NCI-H82 treated with DMSO at 0.1 percent for 48 hours (cell line): Measurements from ENCODE around the gene OGDH.
"Not testable (repeated sequence)": the region's sequence is repeated elsewhere in the genome, so short reads cannot be mapped to it uniquely, and the experiment has no call there.

Source experiments
- DNase-seq: peaks from one replicate; lab custom pipeline; 2025; ENCODE audit not compliant: unreplicated experiment; lab: John Stamatoyannopoulos, UW

Gene OGDH

GRCh38 chr7:44580945-44581878, 25.2 kb upstream of the OGDH start:
- DNase-seq: no peak

DNA sequence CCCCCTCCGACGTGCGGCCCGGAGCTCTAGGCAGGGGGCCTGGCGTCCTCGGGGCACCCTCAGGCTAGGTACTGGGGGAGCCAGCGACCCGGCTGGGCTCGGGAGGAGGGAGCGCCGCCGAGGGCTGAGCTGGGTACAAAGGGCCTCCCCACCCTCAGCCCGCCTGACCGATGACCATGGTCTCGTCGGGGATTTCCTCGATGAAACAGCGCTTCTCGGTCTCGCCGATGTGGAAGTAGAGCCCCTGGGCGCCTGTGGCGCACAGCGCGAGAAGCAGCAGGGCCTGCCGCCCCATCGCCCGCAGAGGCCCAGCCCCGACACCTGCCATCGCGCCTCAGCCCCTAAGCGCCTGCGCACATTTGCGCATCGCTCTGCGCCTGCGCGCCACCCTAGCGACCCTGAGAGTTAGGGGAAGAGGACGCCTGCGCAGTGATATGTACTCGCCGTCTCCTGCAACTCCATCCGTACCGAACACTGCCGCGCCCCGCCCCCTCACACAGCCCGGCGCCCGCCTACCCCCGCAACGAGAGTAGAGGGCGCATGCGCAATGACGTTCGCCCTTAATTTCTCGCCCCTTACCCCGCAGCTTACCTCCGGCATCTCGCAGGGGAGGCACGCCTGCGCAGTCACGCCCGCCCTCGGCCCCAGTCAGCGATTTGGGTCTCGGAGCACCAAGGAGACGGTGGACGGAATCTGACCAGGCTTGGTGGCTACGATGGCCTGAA, 24.4 kb upstream of the OGDH start, which contains the start of gene TMED4:
Gene TMED4, minus strand, starts transcription at position 353 of the 725 bp plus-strand sequence. Its CDS starts 25 bp downstream, at position 328.
- DNase-seq: peak; percentile 100

DNA sequence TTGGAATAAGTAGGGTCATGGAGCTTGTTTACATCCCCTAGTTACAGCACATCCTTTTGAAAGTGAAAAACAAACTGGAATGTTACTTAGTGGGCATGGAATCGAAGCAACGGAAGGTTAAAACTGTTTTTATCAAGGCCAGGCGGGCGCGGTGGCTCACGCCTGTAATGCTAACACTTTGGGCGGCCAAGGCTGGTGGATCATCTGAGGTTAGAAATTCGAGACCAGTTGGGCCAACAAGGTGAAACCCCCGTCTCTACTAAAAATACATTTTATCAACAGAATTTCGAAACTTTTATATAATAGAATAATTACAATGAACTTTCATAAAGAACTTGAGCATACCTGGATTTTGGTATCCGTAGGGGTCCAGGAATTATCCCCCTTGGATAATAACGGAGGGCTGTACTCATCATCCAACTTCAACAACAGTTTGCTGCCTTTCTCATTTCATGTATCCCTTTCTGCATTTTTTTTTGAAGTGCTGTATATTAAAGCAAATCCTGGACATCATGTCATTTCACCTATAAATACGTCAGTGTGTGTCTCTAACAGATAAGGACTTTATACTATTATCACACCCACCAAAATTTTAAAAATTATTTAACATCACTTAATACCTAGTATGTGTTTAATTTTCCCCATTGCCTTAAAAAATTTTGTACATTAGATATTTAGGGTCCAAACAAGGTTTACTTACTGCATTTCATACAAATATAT, 23.1 kb upstream of the OGDH start:
- DNase-seq: no peak

DNA sequence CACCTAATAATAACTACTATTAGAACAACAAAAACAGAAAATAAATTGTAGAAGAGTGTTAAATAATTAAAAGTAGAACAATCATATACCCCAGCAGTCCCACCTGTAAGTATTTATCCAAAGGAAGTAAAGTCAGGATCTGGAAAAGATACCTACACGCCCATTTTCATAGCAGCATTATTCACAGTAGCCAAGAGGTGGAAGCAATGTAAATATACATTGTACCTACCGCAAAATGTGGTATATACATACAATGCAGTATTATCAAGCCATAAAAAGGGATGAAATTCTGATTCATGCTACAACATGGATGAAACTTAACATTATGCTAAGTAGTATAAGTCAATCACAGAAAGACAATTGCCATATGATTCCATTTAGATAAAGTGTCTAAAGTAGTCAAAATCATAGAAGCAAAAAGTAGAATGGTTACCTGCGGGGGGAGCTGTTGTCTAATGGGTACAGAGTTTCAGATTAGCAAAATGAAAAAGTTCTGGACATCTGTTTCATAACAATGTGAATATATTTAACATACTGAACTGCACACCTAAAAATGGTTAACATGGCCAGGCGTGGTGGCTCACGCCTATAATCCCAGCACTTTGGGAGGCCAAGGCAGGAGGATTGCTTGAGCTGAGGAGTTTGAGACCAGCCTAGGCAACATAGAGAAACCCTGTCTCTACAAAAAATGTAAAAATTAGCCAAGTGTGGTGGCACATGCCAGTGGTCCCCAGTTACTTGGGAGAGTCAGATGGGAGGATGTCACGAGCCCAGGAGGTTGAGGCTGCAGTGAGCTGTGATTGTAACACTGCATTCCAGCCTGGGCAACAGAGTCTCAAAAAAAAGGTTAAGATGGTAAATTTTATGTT, 18.4 kb upstream of the OGDH start:
- peak; percentile 60 for DNase-seq

DNA sequence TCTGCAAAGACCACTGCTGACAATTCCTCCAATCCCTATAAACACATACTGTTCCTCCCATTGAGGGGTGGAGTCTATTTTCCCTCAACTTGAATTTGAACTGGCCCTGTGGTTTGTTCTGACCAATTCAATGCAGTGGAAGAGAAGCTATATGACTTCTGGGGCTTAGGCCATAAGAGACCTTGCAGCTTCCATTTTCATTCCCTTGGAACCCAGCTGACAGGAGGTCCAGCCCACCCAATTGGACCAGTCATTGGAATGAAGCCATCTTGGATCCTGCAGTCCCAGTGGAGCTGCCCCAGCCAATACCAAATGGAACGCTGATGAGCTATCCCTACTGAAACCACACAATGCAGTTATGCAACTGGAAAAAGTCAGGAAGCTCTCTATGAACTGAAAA, 15.5 kb upstream of the OGDH start:
- DNase-seq: no peak

GRCh38 chr7:44595934-44596635, 10.3 kb upstream of the OGDH start:
- no peak for DNase-seq

DNA sequence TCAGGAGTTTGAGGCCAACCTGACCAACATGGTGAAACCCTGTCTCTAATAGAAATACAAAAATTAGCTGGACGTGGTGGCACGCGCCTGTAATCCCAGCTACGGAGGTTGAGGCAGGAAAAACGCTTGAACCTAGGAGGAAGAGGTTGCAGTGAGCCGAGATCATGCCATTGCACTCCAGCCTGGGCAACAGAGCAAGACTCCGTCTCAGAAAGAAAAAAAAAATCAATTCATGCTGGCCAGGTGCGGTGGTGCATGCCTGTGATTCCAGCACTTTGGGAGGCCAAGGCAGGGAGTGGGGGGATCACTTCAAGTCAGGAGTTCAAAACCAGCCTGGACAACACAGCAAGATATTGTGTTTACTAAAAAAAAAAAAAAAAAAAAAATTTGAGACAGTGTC, 9.2 kb upstream of the OGDH start:
- not testable (repeated sequence) for DNase-seq

- DNase-seq: no peak
Observed at GRCh38 chr7:44599222-44599621, 7.2 kb upstream of the OGDH start.

- DNase-seq: no peak
Observed at GRCh38 chr7:44602576-44602910, 3.9 kb upstream of the OGDH start.

DNA sequence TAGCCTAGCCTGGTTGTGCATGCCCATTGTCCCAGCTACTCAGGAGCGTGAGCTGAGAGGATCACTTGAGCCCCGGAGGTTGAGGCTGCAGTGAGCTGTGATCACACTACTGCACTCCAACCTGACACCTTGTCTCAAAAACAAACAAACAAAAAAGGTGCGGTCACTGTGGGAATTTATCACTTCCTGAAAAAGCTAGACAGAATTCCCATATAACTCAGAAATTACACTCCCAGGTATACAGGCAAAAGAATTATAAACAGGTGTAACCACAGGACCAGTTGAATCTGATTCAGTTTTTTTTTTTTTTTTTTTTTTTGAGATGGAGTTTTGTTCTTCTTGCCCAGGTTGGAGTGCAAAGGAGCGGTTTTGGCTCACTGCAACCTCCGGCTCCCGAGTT, 3.2 kb upstream of the OGDH start:
- DNase-seq: no peak

GRCh38 chr7:44604941-44605340, 1.5 kb upstream of the OGDH start:
- no peak for DNase-seq

- DNase-seq: no peak
Observed at GRCh38 chr7:44607141-44608068, 978 bp downstream of the OGDH start.

- no peak for DNase-seq
Observed at GRCh38 chr7:44608916-44609648, 2.7 kb downstream of the OGDH start.

GRCh38 chr7:44609829-44610228, 3.4 kb downstream of the OGDH start:
- no peak for DNase-seq

- no peak for DNase-seq
Observed at GRCh38 chr7:44615149-44615611, 8.8 kb downstream of the OGDH start.

DNA sequence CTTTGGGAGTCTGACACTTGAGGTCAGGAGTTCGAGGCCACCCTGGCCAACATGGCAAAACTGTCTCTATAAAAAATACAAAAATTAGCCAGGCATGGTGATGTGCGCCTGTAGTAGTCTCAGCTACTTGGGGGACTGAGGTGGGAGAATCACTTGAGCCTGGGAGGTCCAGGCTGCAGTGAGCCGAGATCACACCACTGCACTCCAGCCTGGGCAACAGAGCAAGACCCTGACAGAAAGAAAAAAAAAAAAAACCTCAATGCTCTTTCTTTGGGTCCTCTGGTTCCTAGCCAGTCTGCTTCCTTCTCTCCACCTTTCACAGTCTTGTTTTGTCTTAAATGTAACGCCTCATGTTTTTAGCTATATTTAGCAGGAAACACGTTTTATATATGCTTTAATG, 9.4 kb downstream of the OGDH start:
- DNase-seq: no peak

DNA sequence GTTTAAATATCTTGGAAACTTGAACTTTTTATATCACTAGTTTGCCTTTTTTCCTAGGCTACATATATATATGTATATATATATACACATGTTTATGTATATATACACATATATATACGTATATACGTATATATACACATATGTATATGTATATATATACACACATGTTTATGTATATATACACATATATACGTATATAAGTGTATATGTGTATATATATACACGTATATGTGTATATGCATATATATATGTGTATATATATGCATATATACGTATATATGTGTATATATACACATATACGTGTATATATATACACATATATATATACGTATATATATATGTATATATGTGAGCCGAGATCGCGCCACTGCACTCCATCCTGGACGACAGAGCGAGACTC, 10.1 kb downstream of the OGDH start:
- no peak for DNase-seq

DNA sequence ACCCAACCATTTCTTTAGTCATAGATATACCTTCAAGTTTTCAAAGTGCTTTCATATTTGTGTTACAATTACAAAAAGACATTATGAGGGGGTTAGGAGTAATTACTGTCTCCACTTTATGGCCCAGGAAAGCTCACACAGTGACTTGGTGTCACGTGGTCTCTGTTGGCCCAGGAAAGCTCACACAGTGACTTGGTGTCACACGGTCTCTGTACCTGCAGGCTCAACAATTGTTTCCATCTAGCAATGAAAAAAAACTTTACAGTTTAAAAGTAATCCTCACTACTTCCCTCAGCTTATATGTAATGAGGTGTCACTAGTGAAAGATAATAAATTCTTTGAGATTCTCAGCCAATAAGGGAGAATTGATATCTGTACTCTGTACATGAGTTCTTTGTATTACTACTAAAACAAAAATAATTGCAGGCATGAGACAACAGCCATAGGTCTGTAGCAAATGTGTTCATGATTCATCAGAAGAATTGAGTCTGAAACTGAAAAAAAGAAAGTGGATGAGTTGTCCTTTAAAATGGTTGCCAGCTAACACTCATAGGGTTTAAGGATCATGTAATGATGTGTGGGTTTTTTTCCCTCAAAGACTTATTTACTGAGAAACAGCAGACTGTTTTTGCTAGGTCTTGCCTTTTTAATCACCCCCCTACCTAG, 10.9 kb downstream of the OGDH start:
- DNase-seq: no peak
